NCI-H146 treated with DMSO at 0.1 percent for 48 hours (cell line): ENCODE measurements around the gene LY9.
"Not testable (repeated sequence)": the region's sequence is repeated elsewhere in the genome, so short reads cannot be mapped to it uniquely, and the experiment has no call there.

Experiments used
- DNase-seq: peaks from one replicate; lab custom pipeline; 2025; ENCODE audit not compliant: unreplicated experiment; lab: John Stamatoyannopoulos, UW

Gene LY9

DNA sequence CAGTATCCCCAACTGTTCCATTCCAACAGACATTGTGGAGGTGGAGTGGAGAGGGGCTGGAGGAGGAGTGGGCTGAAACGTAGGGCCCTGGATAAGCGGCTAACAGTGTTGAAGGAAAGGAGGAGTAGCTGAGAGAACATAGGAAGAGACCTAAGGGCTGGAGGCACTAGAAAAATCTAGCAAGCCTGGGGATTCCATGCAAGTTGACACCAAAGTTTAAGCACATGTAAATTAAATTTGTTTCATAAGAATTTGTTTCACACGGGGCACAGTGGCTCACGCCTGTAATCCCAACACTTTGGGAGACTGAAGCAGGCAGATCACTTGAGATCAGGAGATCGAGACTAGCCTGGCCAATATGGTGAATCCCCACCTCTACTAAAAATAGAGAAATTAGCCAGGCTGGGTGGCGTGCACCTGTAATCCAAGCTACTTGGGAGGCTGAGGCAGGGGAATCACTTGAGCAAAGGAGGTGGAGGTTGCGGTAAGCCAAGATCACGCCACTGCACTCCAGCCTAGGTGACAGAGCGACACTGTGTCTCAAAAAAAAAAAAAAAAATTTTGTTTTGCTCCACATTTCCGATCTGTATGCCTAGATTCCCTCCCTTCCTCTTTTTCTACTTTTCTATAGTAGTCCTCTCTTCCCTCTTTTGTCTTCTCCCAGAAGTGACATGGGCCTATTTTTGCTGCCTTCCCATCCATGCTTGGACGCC lies 67.2 kb downstream of the LY9 start:
- DNase-seq: no peak

DNA sequence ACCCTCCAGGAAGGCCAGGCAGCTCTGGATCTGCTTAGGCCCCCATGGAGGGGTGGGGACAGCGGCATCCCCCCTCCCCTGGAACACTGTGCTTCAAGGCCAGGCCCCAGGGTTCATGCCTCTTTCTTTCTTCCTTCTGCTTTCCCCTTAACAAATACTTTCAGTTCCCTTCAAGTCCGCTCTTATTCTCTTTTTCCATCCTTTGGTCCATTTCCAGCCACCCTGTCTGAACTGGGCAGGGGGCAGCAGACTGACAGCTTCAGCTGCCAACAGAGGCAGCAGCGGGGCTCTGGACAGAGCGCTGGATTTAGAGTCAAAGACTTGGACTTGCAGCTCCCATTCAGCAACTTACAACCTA lies 67.8 kb downstream of the LY9 start:
- no peak for DNase-seq

DNA sequence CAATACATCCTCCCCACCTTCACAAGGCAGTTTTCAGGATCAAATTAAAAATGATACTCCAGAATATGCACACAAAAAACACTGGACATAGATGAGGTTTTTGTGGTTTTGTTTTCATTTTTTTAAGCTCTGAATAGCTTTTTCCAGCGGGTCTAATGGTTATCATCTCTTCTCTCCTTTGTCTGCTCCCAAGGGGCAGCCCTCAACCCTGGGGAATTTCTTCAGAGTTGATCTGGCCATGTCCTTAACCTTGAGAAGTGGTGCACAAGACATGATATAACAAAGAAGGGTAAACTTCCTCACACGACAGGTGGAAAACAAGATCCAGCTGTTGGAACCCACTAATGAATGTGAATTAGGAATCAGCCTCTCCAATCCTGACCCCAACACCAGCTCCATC lies 68.2 kb downstream of the LY9 start:
- no peak for DNase-seq

DNA sequence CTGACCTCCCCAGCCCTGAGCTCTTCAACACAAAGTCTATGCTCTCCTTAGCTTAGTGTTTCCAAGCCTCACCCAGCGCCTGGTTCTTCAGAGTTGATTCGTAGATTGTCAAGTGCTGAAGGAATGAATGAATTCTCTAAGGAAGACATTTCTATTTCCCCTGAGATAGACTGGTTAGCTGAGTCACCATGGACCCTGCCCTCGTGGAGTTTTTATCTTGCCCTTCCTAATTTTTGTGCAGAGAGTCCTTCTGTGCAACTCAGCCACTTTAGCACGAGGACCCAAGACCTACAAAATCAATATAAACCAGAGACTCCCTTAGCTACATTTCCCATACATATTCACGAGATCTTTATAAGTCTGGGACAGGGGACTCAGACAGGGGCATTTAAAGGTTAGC lies 69.4 kb downstream of the LY9 start:
- no peak for DNase-seq

DNA sequence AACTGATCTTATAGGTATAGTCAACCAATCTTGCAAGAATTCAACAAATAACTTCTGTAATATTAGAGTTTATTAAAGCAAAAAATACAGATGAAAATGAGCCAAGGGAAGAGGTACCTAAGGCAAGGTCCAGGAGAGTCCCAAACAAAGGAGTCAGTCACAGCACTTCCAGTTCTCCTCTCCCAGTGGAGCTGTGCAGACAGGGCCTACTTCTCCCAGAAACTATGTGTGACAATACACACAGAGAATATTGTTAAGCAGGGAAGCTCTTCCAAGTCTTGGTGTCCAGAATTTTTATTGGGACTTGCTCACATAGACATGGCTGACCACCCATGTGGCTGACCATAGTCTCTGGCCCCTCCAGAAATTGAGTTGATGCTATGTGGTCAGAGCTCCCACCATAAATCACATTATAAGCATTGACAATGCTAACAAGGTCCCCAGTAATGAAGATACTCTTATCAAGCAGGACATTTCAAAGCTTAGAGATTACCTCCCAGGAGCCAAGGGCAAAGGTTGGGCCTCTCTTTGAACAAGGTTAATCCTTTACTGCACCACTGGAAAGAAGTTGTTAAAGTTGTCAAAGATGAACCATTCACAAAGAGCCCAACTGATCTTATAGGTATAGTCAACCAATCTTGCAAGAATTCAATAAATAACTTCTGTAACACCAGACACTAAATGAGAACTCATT lies 70.2 kb downstream of the LY9 start:
- no peak for DNase-seq

DNA sequence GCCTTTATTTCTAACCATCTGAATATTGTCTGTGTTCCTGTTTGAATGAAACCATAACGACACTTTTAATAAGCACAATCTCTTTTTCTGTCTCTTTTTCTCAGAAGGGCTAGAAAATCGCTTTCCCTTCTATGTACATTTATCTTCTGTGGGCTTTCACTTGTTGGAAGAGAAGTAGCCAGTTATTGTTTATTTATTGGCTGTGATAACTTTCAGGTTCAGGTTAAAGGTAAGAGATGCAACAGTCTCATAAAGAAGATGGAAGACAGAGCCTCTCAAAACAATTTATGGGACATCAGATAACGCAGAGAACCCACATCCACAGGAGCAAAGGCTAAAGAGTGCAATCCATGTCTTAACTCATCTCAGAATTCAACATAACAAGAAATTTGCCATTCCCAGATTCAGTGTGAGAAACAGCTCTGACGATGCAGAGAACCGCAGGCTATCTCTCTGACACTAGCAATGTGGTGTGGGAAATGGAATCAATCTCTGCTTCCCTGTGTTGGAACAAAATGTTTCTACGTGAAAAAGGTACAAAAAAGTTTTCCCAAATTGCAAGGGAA lies 70.8 kb downstream of the LY9 start:
- DNase-seq: no peak

DNA sequence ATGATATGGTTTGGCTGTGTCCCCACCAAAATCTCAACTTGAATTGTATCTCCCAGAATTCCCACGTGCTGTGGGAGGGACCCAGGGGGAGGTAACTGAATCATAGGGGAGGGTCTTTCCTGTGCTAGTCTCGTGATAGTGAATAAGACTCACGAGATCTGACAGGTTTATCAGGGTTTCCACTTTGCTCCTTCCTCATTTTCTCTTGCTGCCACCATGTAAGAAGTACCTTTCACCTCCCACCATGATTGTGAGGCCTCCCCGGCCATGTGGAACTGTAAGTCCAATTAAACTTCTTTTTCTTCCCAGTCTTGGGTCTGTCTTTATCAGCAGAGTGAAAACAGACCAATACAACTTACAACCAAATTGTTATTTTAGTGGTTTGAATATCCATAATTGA lies 71.7 kb downstream of the LY9 start:
- DNase-seq: not testable (repeated sequence)

DNA sequence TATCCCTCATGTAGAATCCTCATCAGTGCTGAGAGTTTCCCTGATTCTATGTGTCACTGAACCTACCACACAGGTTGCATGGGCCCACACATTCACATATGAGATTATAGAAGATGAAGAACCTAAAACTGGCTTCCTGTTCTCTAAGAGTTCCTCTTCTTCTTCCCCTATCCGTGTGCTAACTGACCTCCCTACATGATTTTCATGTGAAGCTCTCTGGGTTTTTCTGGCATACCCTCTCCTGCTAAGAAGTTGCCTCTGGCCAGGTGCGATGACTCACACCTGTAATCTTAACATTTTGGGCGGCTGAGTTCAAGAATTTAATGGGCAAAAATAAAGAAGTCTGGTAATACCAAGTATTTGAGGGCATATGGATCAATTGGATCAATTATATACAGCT lies 72.2 kb downstream of the LY9 start:
- DNase-seq: no peak

DNA sequence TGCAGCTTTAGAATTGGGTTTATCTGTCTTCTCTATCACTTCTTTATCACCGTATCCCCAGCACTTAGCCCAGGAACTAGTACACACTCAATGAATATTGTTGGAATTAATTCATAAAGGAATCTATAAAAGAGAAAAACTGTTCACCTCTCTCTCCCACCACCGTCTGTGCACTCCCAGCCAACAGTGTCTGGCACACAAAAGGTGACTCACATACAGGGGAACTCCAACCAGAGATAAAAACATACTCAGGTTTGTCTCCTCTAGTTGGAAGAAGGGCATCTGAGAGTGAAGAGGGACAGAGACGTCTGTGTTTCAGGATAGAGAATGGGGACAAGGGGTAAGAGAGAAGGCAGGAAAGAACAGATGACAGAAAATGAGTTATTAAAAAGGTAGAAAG lies 79.0 kb downstream of the LY9 start:
- DNase-seq: no peak

DNA sequence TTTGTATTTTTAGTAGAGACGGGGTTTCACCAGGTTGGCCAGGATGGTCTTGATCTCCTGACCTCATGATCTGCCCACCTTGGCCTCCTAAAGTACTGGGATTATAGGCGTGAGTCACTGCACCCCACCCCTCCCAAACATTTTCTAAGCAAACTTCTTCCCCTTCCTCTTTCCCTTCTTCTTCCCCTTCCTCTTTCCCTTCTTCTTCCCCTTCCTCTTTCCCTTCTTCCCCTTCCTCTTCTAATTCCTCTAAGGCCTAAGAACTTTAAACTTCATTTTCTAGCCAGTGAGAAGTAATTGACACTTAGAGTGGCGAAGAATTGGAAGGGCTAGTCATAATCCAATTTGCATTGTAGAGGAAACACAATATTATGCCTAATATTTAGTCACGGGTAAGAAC lies 79.6 kb downstream of the LY9 start:
- not testable (repeated sequence) for DNase-seq

DNA sequence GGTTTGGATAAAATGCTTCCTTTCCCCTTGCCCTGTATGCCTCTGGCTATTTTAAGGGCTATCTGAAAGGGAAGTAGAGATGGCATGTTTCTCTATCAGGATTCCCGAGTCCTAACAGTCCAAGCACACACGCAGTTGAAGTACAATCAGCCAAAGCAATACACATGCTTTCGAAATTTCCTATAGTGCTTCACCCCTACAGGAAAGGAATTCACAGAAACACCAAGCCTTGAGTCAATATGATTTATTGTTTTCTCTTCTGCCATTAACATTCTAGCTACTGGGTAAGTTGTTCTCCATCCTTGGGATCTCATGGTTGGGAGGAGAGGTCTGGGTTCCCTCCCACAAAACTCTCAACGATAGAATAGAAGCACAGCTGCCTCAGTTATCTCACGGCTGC lies 80.3 kb downstream of the LY9 start:
- DNase-seq: no peak

DNA sequence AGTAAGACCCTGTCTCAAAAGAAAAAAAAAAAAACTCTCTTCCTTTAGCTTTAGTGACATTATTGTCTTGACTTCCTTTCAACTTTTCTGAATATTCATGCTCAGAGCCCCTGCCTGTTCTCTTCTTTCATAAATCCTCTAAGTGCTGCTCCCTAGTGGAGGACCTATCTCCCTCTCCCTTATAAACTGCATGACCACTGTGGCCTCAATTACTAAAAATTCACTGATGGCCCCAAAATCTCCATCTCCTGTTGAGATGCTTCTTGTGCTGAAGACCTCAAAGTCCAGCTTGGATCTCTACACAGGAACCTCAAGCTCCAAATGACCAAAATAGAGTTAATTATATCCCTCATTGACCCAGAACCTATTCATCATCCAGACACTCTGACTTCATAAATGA lies 81.2 kb downstream of the LY9 start:
- no peak for DNase-seq
